DMS53 (cell line): Measurements from ENCODE around the gene DNMT3A.
"Not testable (repeated sequence)": the region's sequence is repeated elsewhere in the genome, so short reads cannot be mapped to it uniquely, and the experiment has no call there.

ENCODE experiments used
- DNase-seq: peaks from one replicate; lab custom pipeline; 2025; lab: John Stamatoyannopoulos, UW

Gene DNMT3A

DNA sequence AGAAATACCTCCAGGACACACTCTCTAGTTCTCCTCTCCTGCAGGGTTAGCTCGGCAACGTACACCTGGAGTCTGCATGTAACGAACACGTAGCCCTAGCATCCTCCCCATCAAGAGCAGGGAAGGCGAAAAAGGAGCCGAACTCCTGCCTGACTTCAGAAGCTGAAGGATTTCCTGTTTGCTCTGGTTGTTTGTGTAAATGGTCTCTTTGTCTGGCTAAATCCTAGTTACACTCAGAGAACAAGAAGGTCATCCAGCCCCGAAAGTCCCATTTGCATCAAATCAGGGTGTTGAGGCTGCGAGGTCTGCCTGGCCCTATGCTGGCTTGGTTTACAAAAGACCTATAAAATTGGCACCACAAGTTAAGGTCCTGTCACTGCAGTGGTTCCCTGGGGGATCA lies 107.0 kb downstream of the DNMT3A start:
- DNase-seq = peak; percentile 93

DNA sequence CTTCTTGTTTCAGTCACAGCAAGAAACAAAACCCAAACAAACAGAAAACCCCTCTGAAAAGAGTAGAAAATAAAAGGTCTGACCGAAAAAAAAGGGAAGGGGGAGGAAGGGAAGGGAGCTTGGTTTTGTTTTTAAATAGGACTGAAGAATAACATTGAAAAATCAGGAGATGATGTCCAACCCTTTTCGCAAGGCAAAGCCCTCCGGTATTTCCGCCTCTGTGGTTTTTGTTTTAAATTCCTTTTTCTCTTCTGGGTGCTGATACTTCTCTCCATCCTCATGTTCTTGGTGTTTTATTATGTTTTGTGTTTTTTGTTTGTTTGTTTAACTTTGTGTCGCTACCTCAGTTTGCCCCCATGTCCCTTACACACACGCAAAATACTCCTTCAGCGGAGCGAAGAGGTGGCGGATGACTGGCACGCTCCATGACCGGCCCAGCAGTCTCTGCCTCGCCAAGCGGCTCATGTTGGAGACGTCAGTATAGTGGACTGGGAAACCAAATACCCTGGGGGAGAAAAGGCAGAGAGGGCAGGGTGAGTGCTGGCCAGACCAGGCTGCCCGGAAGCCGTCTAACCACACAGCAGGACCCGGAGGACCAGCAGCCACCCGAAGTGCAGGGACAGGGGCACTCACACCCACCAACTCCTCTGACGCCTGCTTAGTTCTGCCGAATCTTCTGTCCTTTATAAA lies 107.7 kb downstream of the DNMT3A start:
- peak; percentile 38 for DNase-seq

DNA sequence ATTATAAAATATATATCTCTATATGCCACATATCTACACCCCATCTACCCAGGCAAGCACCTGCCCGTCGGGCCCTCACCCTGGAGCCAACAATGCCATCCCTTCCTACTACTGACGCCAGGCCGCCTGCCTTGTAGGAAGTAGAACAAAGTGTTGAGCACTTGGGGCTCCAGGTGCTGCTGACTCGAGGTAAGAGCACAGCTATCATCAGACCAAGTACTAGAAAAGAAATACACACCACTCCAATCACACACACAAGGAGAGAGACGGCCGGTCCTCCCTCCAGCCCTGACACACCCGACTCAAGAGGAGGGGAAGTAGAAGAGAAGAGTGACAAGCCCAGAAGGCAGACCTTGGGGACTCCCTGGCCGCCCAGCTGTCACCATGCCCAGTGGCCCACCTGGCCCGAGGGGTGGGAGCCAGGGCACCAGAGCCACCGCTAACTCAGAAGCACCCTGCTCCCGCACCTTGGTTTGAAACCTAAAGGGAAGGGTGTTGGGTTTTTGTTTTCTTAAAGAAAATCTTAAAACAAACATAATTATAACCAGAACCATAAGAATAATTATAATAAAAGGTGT lies 109.4 kb downstream of the DNMT3A start:
- DNase-seq = peak; percentile 6

DNA sequence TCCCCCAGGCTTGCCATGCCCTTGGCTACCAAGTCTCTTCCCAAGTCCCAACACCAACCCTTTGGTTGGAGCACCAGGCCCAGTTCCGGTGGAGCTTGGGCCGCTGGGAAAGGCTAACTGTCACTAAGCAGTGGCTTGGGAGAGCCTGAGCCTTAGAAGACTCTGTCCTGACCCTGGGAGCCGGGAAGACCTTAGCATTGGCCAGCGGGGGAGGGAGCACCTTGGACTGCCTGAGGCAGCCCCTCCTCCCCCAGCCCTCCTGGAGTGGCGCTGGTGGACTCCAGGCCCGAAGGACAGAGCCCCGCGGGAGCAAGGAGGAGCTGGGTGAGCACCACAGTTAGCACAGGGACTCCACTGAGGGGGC lies 110.8 kb downstream of the DNMT3A start:
- peak; percentile 31 for DNase-seq

DNA sequence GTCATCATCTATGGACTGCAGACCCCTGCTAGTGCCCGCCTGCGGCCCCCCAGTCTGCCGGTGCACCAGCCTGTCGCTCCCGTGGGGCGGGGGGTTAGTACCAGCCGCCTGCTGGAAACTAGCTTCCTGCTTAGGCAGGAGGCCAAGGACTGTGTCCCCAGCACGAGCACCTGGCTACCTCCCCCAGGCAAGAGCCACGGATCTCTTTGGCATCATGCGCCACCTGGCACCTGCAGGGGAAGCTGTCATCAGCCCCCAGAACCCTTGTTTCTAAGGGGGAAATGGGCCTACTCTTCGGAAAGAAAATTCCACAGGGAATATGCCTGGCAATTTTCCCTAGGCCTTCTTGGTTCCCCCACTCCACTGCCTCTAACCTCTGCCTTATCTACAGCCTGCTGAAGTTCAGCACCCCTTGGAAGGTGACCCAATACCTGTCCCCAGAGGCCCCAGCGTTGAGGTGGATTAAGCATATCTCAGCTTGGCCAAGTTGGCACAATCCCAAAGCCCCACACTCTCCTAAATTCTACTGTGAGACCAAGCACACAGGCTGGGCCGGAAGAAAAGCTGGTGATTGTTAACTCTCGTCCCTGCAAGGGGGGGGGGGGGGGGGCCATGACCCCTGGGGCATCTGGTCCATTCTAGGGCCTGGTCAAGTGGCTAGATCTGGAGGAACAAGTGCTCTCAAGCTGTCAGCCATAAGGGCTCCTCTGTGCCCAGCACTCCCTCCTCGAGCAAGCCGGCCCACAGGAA lies 111.4 kb downstream of the DNMT3A start:
- peak; percentile 62 for DNase-seq

DNA sequence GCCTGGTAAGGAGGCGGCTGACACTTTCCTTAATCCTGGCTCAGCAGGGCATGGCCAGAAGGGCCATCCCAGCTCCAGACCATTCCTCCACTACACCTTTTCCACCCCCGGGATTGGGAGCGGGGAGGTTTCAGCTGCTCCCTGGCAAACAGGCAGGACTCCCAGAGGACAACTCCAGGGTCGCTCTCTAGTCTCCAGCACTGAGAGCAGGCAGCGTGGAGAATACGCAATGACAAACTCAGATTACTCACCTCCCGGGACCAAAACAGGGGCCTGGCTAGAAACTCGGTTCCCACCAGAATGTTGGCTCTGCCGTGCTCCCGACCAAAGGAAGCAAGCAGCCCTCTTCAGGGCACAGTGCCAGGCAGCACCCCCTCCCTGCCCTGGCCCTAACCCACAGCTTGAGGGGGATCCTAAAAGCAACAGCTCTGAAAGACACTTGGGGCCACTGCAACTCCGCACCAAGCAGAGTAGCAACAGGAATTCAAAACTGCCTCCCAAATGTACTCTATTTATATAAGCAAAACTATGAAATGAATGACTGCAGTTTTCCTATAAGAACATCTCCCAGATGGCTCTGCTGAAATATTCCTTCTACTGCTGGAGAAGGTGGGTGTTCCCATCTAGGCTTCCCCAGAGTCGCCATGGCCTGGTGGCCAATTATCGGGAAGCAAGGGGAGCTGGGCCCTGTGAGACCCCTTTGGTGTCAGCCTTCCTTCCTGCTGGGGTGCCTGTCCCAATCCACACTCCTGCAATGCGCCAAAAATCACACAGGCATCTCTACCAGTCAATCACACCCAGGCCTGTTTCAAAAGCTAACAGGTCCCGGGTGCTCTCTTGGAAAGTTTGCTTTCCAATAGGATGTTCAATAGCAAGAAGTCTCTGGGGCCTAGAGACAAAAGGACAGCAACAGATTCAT lies 112.2 kb downstream of the DNMT3A start:
- DNase-seq = peak; percentile 17

DNA sequence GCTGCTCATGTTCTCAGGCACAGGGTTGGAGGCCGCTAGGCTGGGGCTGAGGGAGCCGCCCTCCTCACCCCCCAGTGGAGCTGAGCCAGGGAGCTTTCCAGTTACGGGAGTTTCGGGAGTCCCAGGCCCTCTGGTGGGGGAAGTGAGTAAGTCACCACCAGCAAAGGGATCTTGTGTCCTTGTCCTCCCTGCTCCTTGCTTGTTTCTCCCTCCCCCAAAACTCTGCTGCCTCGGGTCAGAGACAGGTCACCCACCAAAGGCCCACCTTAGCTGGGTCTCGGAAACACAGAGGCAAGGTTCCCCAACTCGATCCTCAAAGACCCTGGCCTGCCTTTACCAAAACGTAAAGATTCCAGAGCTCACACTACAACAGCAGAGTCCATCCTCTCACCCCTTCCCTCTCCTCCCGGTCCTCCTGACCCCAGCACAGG lies 112.9 kb downstream of the DNMT3A start:
- DNase-seq = peak; percentile 89

DNA sequence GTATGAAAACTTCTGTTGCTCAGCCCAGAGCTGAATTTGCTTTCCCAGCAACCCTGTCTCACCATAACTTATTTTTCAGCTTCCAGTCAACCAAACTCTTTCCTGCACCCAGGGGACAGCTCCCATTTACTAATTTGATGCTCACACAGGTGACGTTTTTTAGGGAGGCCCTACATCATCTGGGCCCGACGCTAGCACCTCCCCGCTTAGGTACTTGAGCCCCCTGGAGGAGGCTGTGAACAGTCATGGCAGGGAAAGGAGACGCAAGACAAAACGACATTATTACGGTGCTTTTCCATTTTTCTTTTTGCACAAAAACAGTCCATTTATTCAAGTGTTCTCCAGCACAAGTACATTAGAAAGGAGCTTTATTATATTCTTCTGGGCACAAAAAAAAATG lies 114.1 kb downstream of the DNMT3A start:
- no peak for DNase-seq

DNA sequence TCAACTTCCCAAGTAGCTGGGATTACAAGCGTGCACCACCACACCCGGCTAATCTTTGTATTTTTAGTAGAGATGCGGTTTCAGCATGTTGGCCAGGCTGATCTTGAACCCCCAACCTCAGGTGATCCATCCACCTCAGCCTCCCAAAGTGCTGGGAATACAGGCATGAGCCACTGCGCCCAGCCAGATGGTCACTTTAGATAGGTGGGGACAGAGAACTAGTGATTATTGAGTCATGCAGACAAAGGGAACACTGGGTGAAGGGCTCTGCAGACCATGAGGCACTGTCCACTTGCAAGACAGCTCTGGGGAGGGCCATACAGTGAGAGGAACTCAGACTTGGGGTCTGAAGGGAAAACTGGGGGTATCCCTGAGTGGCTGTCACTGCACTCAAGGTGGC lies 114.9 kb downstream of the DNMT3A start:
- no peak for DNase-seq

DNA sequence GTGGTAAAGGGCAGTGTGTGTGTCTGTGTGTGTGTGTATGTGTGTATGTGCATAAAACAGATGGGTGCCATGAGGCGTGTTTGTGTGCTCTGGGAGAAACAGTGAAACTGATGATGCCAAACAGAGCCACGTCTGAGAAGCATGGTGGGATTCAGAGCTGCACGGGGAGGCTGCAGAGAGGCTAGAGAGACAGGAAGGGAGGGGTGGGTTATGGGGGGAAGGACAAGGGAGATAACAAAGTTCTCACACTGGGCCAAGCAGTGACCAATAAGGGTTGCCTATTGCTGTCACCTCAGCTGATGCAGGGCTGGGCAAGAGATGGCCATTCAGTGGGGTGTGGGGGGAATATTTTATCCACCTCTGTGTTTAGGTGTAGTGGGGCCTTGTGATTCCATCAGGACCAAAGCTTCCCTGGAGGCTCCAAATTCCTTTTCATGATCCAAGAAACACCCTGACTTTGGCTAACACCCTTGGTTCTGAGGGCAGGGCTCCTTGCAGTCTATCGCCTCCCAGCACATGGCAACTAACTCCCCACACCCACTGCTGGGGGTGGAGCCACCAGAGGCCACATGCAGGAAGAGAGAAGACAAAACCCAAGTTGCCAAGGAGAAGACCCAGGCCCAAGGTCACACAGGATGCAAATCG lies 119.1 kb downstream of the DNMT3A start:
- no peak for DNase-seq

DNA sequence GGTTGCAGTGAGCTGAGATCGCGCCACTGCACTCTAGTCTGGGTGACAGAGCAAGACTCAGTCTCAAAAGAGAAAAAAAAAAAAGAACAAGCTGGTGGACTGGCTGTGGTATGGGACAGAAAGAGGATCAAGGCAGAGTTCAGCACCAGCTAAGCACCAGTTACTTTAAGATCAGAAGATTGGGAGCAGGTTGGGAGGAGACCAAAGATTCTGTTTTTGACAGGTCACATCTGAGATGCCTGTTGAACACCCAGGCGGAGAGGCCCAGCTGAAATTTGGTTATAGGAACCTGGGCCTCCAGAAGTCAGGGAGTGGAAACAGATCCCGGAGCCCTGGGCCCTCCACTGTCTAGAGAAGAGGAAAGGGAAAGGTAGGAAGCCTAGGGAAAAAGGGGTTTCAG lies 120.1 kb downstream of the DNMT3A start:
- DNase-seq = no peak

DNA sequence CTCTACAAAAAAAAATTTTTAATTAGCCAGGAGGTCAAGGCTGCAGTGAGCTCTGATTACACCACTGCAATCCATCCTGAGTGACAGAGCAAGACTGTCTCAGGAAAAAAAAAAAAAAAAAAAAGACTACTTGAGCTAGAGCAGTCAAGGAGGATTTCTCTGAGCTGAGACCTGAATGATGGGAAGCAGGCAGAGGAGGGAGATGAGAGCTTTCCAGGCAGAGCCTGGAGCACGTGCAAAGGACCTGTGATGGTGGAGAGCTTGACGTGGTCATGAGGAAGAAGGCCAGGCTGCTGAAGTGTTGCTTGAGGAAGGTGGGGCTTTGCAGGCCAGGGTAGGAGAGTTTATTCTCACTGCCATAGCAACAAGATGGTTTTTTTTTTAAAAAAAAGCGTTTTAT lies 121.4 kb downstream of the DNMT3A start:
- DNase-seq = no peak

DNA sequence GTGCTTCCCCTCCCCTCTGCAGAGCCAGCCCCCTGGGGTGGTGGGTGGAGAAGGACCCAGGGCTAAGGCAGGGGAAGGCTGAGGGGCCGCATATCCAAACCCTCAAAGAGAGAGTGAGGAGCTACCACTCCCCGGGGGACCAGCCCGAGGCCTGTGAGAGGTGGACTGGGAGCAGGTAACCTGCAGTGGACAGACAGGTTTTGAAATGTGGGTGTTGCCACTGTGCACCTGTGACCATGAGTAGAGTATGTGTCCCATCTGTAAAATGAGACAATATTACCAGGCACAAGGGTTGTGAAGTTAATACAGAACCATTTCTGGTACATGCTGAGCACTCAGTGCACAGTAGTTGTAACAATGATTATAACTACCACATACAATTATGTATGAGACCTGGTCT lies 122.1 kb downstream of the DNMT3A start:
- DNase-seq = peak; percentile 57

DNA sequence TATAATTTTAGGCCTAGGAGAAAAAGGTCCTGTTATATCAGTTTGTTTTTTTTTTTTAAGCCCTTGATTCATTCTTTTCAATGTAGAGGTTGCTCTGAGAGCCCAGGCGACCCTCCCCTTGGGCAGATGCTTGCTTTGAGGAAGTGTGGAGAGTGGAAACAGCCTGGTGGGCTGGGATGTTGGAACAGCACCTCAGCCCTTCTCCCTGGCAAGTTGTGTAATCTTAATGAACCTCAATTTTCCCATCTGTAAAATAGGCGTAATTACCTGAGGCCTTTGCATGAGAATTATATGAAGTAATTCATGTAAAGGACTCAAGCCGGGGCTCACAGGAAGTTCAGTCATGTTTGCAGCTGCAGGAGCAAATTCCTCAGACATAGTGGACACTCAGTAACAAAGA lies 123.6 kb downstream of the DNMT3A start:
- DNase-seq = no peak

DNA sequence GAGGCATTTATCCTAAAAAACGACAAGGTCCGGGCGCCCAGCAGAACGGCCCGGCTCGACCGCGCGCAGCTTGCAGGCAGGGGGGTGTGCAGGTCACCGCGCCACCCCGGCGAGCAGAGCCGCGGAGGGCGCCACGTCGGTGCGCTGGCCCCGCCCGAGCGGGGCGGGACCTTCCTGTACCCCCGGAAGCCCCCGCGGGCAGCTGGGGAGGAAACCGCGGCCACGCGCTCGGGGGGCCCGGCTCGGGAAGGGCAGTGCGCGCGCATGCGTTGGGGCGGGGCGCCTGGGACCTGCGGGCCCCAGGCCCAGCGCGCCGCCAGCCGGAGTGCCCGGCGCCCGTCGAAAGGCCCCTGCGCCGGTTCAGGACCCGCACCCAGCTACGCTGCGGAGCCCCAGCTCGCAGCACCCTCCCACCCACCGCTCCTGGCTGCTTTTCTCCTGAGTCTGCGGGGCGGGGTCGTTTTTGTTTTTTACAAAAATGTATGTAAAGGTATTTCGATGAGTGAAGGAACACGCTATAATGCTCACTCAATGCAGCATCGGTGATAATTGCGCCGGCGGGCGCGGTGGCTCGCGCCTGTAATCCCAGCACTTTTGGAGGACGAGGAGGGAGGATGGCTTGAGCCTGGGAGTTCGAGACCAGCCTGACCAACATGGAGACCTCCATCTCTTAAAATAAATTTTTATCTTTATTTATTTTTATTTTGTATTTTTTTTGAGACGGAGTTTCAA lies 125.6 kb downstream of the DNMT3A start:
- DNase-seq = peak; percentile 31

DNA sequence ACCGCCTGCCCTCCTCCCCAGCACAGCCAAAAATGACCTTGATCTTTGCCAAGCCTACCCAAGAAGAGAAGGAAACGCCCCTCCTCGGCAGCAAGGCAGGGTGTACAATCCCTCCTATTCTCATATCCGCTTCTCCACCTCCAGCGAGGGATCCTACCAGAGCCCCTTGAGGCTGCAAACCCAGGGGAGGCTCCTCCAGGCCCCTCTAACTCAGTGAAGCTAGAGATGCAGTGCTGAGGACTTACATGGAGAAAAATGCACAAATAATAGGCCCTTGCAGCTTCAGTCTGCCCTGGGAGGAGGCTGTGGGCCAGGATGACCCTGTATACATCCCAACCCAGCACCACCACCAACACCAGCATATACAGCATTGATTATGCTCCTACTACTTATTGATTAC lies 126.5 kb downstream of the DNMT3A start:
- DNase-seq = no peak

DNA sequence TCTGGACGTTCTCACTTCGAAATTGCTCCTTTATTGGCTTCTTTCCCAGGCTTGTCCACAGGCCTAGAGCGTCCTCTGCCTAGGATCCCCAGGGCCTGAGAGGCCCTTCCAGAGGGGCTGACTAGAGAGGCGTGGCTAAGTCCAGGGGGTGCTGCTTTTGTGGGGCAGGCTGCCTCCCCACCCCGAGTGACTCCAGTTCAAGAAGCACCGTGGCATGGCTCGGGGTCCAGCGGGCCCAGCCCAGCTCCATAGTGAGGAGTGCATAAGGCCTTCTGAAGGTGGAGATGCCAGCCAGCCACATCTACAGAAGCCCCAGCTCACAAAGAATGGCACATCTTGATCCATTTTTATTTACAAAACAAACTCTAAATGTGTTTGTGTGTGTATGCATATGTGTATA lies 128.5 kb downstream of the DNMT3A start:
- DNase-seq = no peak

DNA sequence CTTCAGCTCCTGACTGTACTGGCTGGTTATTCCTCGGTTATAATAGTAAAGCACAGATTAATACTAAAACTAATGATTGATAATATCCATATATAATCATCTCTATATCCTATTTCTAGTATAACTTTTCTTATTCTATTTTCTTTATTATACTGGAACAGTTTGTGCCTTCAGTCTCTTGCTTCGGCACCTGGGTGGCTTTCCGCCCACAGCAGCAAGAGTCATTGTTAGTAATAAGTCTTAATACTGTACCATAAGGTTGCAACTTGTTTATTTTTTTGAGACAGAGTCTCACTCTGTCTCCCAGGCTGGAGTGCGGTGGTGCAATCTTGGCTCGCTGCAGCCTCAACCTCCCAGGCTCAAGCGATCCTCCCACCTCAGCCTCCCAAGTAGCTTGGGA lies 130.8 kb downstream of the DNMT3A start:
- not testable (repeated sequence) for DNase-seq

DNA sequence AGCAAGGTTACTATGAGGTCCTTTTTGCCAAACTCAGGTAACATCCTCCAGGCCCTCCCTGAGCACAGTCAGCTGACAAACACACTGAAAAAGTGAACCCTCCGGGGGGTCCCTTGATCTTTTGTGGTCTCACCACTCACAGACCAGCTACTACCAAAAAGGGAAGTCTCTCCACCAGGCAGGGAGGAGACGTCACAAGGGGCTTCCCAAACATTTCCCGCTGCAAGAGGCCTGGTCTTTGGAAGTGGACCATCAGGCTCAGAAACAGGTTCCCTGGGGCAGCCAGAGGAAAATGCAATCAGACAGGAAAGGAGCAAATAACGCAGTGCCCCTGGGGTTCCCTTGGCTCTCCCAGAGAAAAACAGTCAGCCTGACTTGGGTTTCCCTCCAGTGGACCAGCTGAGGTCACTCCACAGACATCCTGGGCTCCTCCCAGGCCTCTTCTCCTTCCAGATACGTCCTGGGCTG lies 134.6 kb downstream of the DNMT3A start:
- no peak for DNase-seq

DNA sequence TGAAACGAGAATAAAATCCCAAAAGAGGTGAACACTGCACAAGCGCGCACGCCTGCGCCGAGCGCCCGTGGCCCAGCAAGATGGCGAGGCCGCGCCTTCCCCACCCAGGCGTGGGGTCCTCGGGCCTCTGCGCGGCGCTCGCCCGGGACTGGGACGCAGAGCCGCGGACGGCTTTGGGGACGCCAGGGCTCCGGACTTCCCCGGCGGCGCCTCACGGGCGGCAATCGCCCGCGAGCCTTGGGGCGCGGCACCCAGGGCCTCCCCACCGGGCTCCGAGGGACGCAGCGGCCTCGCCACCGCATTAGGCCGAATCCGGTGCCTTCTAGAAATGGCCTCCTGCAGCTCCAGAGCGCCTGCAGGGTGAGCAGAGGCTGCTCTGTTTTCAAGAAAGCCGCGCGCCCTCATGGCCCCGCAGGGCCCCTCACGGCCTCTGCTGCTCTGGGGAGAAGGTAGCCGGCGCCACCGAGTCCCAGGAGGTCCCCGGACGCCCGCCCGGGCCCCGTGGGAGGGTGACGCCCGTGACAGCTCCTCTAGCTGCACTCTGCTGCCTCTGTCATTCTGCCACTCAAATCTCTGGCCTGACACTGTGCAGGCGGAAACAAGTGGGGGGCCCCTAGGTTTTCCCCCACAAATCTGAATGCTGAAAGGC lies 137.4 kb downstream of the DNMT3A start:
- DNase-seq = no peak
